GM23248 (cell line): ENCODE results near the gene GBF1.

Source experiments
- EZH2 ChIP-seq: fragments of 200-600 bp; sonication (generic); IDR thresholded peaks from 2 replicates; pipeline ENCODE4 v1.6.1; 2018; ENCODE audit warnings: antibody characterized with exemption, mild to moderate bottlenecking; ENCODE audit not compliant: insufficient read depth, poor library complexity, severe bottlenecking
- EZH2phosphoT487 ChIP-seq: fragments of 200-600 bp; sonication (generic); IDR thresholded peaks from 2 replicates; pipeline ENCODE4 v1.6.1; 2018; ENCODE audit warnings: antibody characterized with exemption, moderate library complexity, mild to moderate bottlenecking, low read depth; ENCODE audit not compliant: insufficient read depth

- TF ChIP-seq EZH2: no peak
- TF ChIP-seq EZH2phosphoT487: no peak
Observed at GRCh38 chr10:102394079-102394800, 148.9 kb downstream of the GBF1 start.
